K562 (cell line): Measurements from ENCODE around the gene VSIG10. TPM values are rescaled to one million over a fixed set of nuclear protein-coding genes. Genes with fewer than 3 reads are reported as not detected.

Experiments
- ATAC-seq: fragments of 200-7000 bp; cut with Tn5 transposase; 3 replicates; pipeline ENCODE4 v1.9.1; 2020; ENCODE audit warnings: moderate library complexity
- BruUV-seq: library from RNA; stranded (reverse); fragments of 400-500 nt; replicated peaks from 2 replicates; lab custom pipeline; 2021; lab: Mats Ljungman, UMichigan
- CTCF ChIA-PET: fragments of 300-600 bp; formaldehyde crosslinking; extraction: SDS; loops from one replicate; lab custom pipeline; 2021; ENCODE audit warnings: low intra/inter-chr PET ratio; lab: Yijun Ruan, JAX
- POLR2A ChIA-PET: fragments of 300-600, 350-650 bp; sonication (Branson Sonifier 250); formaldehyde crosslinking; extraction: SDS; loops from one replicate; lab custom pipeline; 2021; ENCODE audit warnings: antibody characterized with exemption, inconsistent platforms; lab: Yijun Ruan, JAX
- DNase-seq, 4 experiments: peaks; one replicate each; pipeline versions ENCODE4 v3.0.0 to v3.0.0-alpha.2; 2011 to 2018; ENCODE audit warnings: low spot score in 3 of 4, mixed read lengths in 3 of 4; ENCODE audit errors: extremely low read depth in 1 of 4
- FAIRE-seq: peaks from 2 replicates; lab custom pipeline; 2011; peaks lifted over from hg19 to GRCh38; lab: Jason Lieb, UNC
- H2AFZ ChIP-seq: 2 replicates; pipeline ENCODE4 v1.6.0; 2011; ENCODE audit warnings: low read depth, low read length, control low read depth, inconsistent platforms
- H3K27ac ChIP-seq: fragments of 200-600 bp; 3 replicates; pipeline ENCODE4 v1.8.0; 2011; ENCODE audit warnings: low read depth, mild to moderate bottlenecking, control low read depth, inconsistent platforms, low read length, moderate library complexity, mixed read lengths; ENCODE audit errors: extremely low read depth
- H3K27me3 ChIP-seq, 2 experiments: fragments of 300-600 bp in 1 of 2; 2 replicates in 1 of 2; 3 replicates in 1 of 2; pipeline versions ENCODE4 v1.6.0 to v1.8.0; 2011; ENCODE audit warnings: inconsistent platforms in 2 of 2, low read length in 2 of 2, mild to moderate bottlenecking in 1 of 2, mixed read lengths in 1 of 2, moderate library complexity in 1 of 2; ENCODE audit not compliant: control insufficient read depth in 2 of 2, insufficient read depth in 2 of 2
- H3K36me3 ChIP-seq: fragments of 300-600 bp; 3 replicates; pipeline ENCODE4 v1.8.0; 2011; ENCODE audit warnings: mild to moderate bottlenecking, low read length, inconsistent platforms; ENCODE audit not compliant: control insufficient read depth, insufficient read depth
- H3K4me1 ChIP-seq, 2 experiments: fragments of 200-600 bp in 1 of 2; replicated peaks in 1 of 2; 2 replicates in 1 of 2; 3 replicates in 1 of 2; pipeline versions ENCODE4 v1.5.1 to v1.8.0; 2011; ENCODE audit warnings: inconsistent platforms in 2 of 2, low read length in 2 of 2, mild to moderate bottlenecking in 1 of 2, mixed read lengths in 1 of 2, moderate library complexity in 1 of 2; ENCODE audit not compliant: control insufficient read depth in 2 of 2, insufficient read depth in 2 of 2
- H3K4me2 ChIP-seq: 2 replicates; pipeline ENCODE4 v1.6.1; 2011; ENCODE audit warnings: low read length, control low read depth, inconsistent platforms, mixed read lengths; ENCODE audit not compliant: insufficient read depth
- H3K4me3 ChIP-seq: fragments of 200-600 bp; sonication (generic), shearing (Covaris generic); 2 replicates; pipeline ENCODE4 v1.5.1; 2016; ENCODE audit warnings: control low read depth, inconsistent platforms
- H3K79me2 ChIP-seq: fragments of 200-600 bp; 3 replicates; pipeline ENCODE4 v1.8.0; 2011; ENCODE audit warnings: low read length, inconsistent platforms; ENCODE audit not compliant: control insufficient read depth, insufficient read depth
- H3K9ac ChIP-seq, 2 experiments: 2 replicates each; pipeline versions ENCODE4 v1.6.0 to v1.6.1; 2011; ENCODE audit warnings: low read depth in 2 of 2, low read length in 2 of 2, control low read depth in 1 of 2, inconsistent platforms in 1 of 2, mild to moderate bottlenecking in 1 of 2, mixed read lengths in 1 of 2; ENCODE audit not compliant: insufficient read depth in 1 of 2
- H3K9me1 ChIP-seq: one replicate; pipeline ENCODE4 v1.6.0; 2011; ENCODE audit warnings: inconsistent platforms, mild to moderate bottlenecking, low read length, moderate library complexity; ENCODE audit not compliant: control insufficient read depth, insufficient read depth
- H3K9me3 ChIP-seq: replicated peaks from 2 replicates; pipeline ENCODE4 v1.5.1; 2011; ENCODE audit warnings: low read depth, low read length, inconsistent platforms; ENCODE audit not compliant: control insufficient read depth, insufficient read depth
- H4K20me1 ChIP-seq: replicated peaks from 2 replicates; pipeline ENCODE4 v1.6.1; 2011; ENCODE audit warnings: low read length, inconsistent platforms, mixed read lengths; ENCODE audit not compliant: control insufficient read depth, insufficient read depth
- CEBPG ChIP-seq, 3 experiments: fragments of 200-800 bp in 1 of 3; sonication (Bioruptor generic) in 1 of 3; sonication (generic) in 1 of 3; formaldehyde crosslinking in 1 of 3; IDR thresholded peaks in 2 of 3; conservative IDR thresholded peaks in 1 of 3; 2 replicates each; pipeline versions ENCODE4 v1.6.1 to v1.8.0; 2016 to 2022; ENCODE audit warnings: missing compliant biosample characterization in 2 of 3, missing genetic modification characterization in 2 of 3, mild to moderate bottlenecking in 1 of 3, missing genetic modification reagents in 1 of 3
- CXXC5 ChIP-seq: fragments of 250-450 bp; sonication (Bioruptor Pico); IDR thresholded peaks from 2 replicates; pipeline ENCODE4 v1.8.0; 2022; ENCODE audit warnings: inconsistent platforms, mild to moderate bottlenecking, moderate library complexity
- JUND ChIP-seq, 2 experiments: IDR thresholded peaks; 2 replicates in 1 of 2; 3 replicates in 1 of 2; pipeline ENCODE4 v1.6.1; 2011; ENCODE audit warnings: borderline replicate concordance in 2 of 2, low read depth in 2 of 2, low read length in 2 of 2, improper control_type of control experiment in 1 of 2, missing biosample characterization in 1 of 2, missing genetic modification characterization in 1 of 2, missing genetic modification reagents in 1 of 2
- PTRF ChIP-seq: fragments of 450-650 bp; IDR thresholded peaks from 2 replicates; pipeline ENCODE4 v1.6.1; 2016; ENCODE audit warnings: mild to moderate bottlenecking, missing genetic modification characterization, missing compliant biosample characterization
- ZFP91 ChIP-seq: sonication (generic); formaldehyde crosslinking; IDR thresholded peaks from 2 replicates; pipeline ENCODE4 v1.8.0; 2022; ENCODE audit warnings: mild to moderate bottlenecking, missing genetic modification reagents
- WGBS: fragments of 100-300 bp; shearing (Covaris generic); methylation state at CpG from one replicate; pipeline ENCODE4 v1.1.6; 2016; ENCODE audit warnings: low coverage, mixed read lengths; ENCODE audit not compliant: insufficient coverage; ENCODE audit errors: missing lambda C conversion rate; 5-methylcytosine and 5-hydroxymethylcytosine counted together
- in situ Hi-C: fragments of 300-500 bp; cut with MboI; formaldehyde crosslinking; loops from 4 replicates; pipeline ENCODE4 v1.15.0; 2018; ENCODE audit warnings: inconsistent platforms, mixed read lengths
- intact Hi-C: fragments of 100-400 bp; cut with micrococcal nuclease; formaldehyde crosslinking; loops from 2 replicates; pipeline ENCODE4 v1.14.2; 2022
- polyA plus RNA-seq, 8 experiments: library from polyadenylated mRNA; depleted of rRNA in 4 of 8; stranded (reverse) in 5 of 8; unstranded in 3 of 8; fragments of >200 nt; fragmentation: Nextera tagmentation in 2 of 8; fragmentation: Illumina TruSeq in 1 of 8; extraction: Ambion mirVana in 2 of 8; extraction: Trizol in 1 of 8; gene quantifications; 2 replicates each; pipeline versions ENCODE4 v1.2.1 to v1.2.3, GENCODE V29; 2011 to 2014; ENCODE audit warnings: inconsistent platforms in 1 of 8, missing spikeins in 1 of 8
- small RNA-seq: library from RNA; depleted of rRNA; stranded (forward); fragments of <200 nt; gene quantifications from one replicate; pipeline ENCODE3, GENCODE V24; 2014
- total RNA-seq, 7 experiments: library from RNA; depleted of rRNA in 6 of 7; stranded (reverse); fragments of >200 nt in 6 of 7; fragmentation: Illumina TruSeq in 2 of 7; extraction: Trizol in 2 of 7; gene quantifications; 2 replicates each; pipeline versions ENCODE4 v1.2.1 to v1.2.3, GENCODE V29; 2011 to 2021; ENCODE audit warnings: low replicate concordance in 1 of 7
- TF ChIP-seq, protein P1 (sequence below), 2 experiments: fragments of 450-650 bp in 1 of 2; sonication (generic) in 1 of 2; formaldehyde crosslinking in 1 of 2; IDR thresholded peaks in 1 of 2; conservative IDR thresholded peaks in 1 of 2; 2 replicates each; pipeline versions ENCODE4 v1.6.1 to v1.8.1; 2016 to 2023; ENCODE audit warnings: mild to moderate bottlenecking in 2 of 2, moderate library complexity in 2 of 2, inconsistent platforms in 1 of 2, missing genetic modification reagents in 1 of 2

VSIG10 gene
- total and polyA plus RNA-seq, 9 of the 15 experiments (the other 6 are each of a cell fraction or from before 2014, with no cell fraction given): 4.1 to 8.8 (median 4.7) TPM

GRCh38 chr12:118015306-118015705, 88.5 kb downstream of the VSIG10 start:
- peaks cover 38% of the 10 kb centered on the region for H3K79me2 ChIP-seq
- TF ChIP-seq CXXC5 (CRISPR knock-in tag): peak; percentile 39; the same call in 1 of the 2 replicates
- TF ChIP-seq JUND (IDR thresholded peaks at IDR 0.05; ENCODE audit: borderline replicate concordance, low read depth, low read length): 0 out of 2 replicates have a peak, but pooled peaks have one; percentile 12
- TF ChIP-seq JUND (tag; IDR thresholded peaks at IDR 0.05; ENCODE audit: borderline replicate concordance, low read depth, low read length): no peak
- TF ChIP-seq CEBPG (CRISPR knock-in tag; IDR thresholded peaks at IDR 0.05): no peak
- TF ChIP-seq CEBPG (tag; conservative IDR thresholded peaks at IDR 0.05 in 1 of 2, IDR thresholded peaks at IDR 0.05 in 1 of 2): 0 out of 4 replicates have a peak, but pooled peaks of 1 of the 2 experiments have one; percentile 28
- TF ChIP-seq ZFP91: no peak
- TF ChIP-seq PTRF: no peak
- TF ChIP-seq, protein P1, sequence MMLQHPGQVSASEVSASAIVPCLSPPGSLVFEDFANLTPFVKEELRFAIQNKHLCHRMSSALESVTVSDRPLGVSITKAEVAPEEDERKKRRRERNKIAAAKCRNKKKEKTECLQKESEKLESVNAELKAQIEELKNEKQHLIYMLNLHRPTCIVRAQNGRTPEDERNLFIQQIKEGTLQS (IDR thresholded peaks at IDR 0.05): peak; percentile 46; the same call in 1 of the 2 replicates
- TF ChIP-seq, protein P1 (CRISPR knock-in tag; conservative IDR thresholded peaks at IDR 0.05): no peak
- TF ChIP-seq, all 486 proteins: peak for 4
- Histone ChIP-seq H4K20me1 (no peaks in the 10 kb centered on the region), H3K4me2 (no peak overlapping the region), H3K27me3 (no peaks in the 10 kb centered on the region), H3K9ac (no peak overlapping the region), H2AFZ (peak overlapping the region; percentile 83; the same call in 1 of the 2 replicates), H3K4me3 (no peak overlapping the region), H3K9me1 (no peaks in the 10 kb centered on the region), H3K36me3 (peaks cover 30% of the 10 kb centered on the region), H3K27ac (no peak overlapping the region), H3K4me1 (peaks cover 16 to 25% of the 10 kb centered on the region in 2 experiments), H3K9me3 (no peaks in the 10 kb centered on the region)
- BruUV-seq: no TSS peak
- WGBS: 82% methylated on average over 2 of the region's 2 CpGs
- intact Hi-C loops: no loop called here
- in situ Hi-C loops: no loop called here
- FAIRE-seq (no peak), ATAC-seq (no peak), DNase-seq (no peak)
- ChIA-PET POLR2A (no interaction called here), CTCF (no interaction called here)

Small RNA genes within 50 kb of the gene (small RNA-seq; reads per million reads assigned to genes)
- not detected for gene AC131159.1

Other genes starting within 250 kb of the VSIG10 start
- not detected in 2 replicates for gene KSR2, start 135.0 kb downstream of the VSIG10 start, total RNA-seq (2014; rRNA removed)
- gene KSR2, start 135.0 kb downstream of the VSIG10 start, total RNA-seq (2014; rRNA removed; fragmentation: Illumina TruSeq; extraction: Trizol): not detected in 2 replicates
- gene KSR2, start 135.0 kb downstream of the VSIG10 start, total RNA-seq (2015; rRNA removed; fragmentation: Illumina TruSeq; extraction: Trizol): not detected in 2 replicates
- not detected in 2 replicates for gene KSR2, start 135.0 kb downstream of the VSIG10 start, total RNA-seq (2021)
- gene KSR2, start 135.0 kb downstream of the VSIG10 start, polyA plus RNA-seq (2011; rRNA removed): not detected in 2 replicates
- gene KSR2, start 135.0 kb downstream of the VSIG10 start, polyA plus RNA-seq (2014; fragmentation: Illumina TruSeq; extraction: Trizol): not detected in 2 replicates
- not detected for gene KSR2, start 135.0 kb downstream of the VSIG10 start, polyA plus RNA-seq (2014; fragmentation: Nextera tagmentation; extraction: Ambion mirVana)
- gene KSR2, start 135.0 kb downstream of the VSIG10 start, polyA plus RNA-seq (2014; rRNA removed): not detected in 2 replicates
- gene RFC5, start 87.3 kb downstream of the VSIG10 start, total RNA-seq (2014; rRNA removed): 85.3 and 91.1 TPM in 2 replicates
- 92.6 and 92.7 TPM in 2 replicates for gene RFC5, start 87.3 kb downstream of the VSIG10 start, total RNA-seq (2014; rRNA removed; fragmentation: Illumina TruSeq; extraction: Trizol)
- 86.3 and 90.2 TPM in 2 replicates for gene RFC5, start 87.3 kb downstream of the VSIG10 start, total RNA-seq (2015; rRNA removed; fragmentation: Illumina TruSeq; extraction: Trizol)
- gene RFC5, start 87.3 kb downstream of the VSIG10 start, total RNA-seq (2021): 61.8 and 67.5 TPM in 2 replicates
- 80.3 and 110 TPM in 2 replicates for gene RFC5, start 87.3 kb downstream of the VSIG10 start, polyA plus RNA-seq (2011; rRNA removed)
- gene RFC5, start 87.3 kb downstream of the VSIG10 start, polyA plus RNA-seq (2014; fragmentation: Illumina TruSeq; extraction: Trizol): 105 and 107 TPM in 2 replicates
- 100 to 1,000 TPM; 180 to 189 TPM for gene RFC5, start 87.3 kb downstream of the VSIG10 start, polyA plus RNA-seq (2014; fragmentation: Nextera tagmentation; extraction: Ambion mirVana)
- 92.9 and 105 TPM in 2 replicates for gene RFC5, start 87.3 kb downstream of the VSIG10 start, polyA plus RNA-seq (2014; rRNA removed)
- gene WSB2, start 42.8 kb downstream of the VSIG10 start, total RNA-seq (2014; rRNA removed): 59.8 and 98.7 TPM in 2 replicates
- gene WSB2, start 42.8 kb downstream of the VSIG10 start, total RNA-seq (2014; rRNA removed; fragmentation: Illumina TruSeq; extraction: Trizol): 45.0 and 48.3 TPM in 2 replicates
- gene WSB2, start 42.8 kb downstream of the VSIG10 start, total RNA-seq (2015; rRNA removed; fragmentation: Illumina TruSeq; extraction: Trizol): 51.8 and 52.8 TPM in 2 replicates
- 62.8 and 66.9 TPM in 2 replicates for gene WSB2, start 42.8 kb downstream of the VSIG10 start, total RNA-seq (2021)
- 52.6 and 72.3 TPM in 2 replicates for gene WSB2, start 42.8 kb downstream of the VSIG10 start, polyA plus RNA-seq (2011; rRNA removed)
- gene WSB2, start 42.8 kb downstream of the VSIG10 start, polyA plus RNA-seq (2014; fragmentation: Illumina TruSeq; extraction: Trizol): 74.5 and 77.6 TPM in 2 replicates
- 10 to 100 TPM; 31.4 to 32.4 TPM for gene WSB2, start 42.8 kb downstream of the VSIG10 start, polyA plus RNA-seq (2014; fragmentation: Nextera tagmentation; extraction: Ambion mirVana)
- 36.3 and 37.7 TPM in 2 replicates for gene WSB2, start 42.8 kb downstream of the VSIG10 start, polyA plus RNA-seq (2014; rRNA removed)
- gene PEBP1, start 32.1 kb upstream of the VSIG10 start, total RNA-seq (2014; rRNA removed): 203 and 259 TPM in 2 replicates
- 141 and 146 TPM in 2 replicates for gene PEBP1, start 32.1 kb upstream of the VSIG10 start, total RNA-seq (2014; rRNA removed; fragmentation: Illumina TruSeq; extraction: Trizol)
- gene PEBP1, start 32.1 kb upstream of the VSIG10 start, total RNA-seq (2015; rRNA removed; fragmentation: Illumina TruSeq; extraction: Trizol): 194 and 202 TPM in 2 replicates
- 183 and 186 TPM in 2 replicates for gene PEBP1, start 32.1 kb upstream of the VSIG10 start, total RNA-seq (2021)
- gene PEBP1, start 32.1 kb upstream of the VSIG10 start, polyA plus RNA-seq (2011; rRNA removed): 112 and 145 TPM in 2 replicates
- 206 and 207 TPM in 2 replicates for gene PEBP1, start 32.1 kb upstream of the VSIG10 start, polyA plus RNA-seq (2014; fragmentation: Illumina TruSeq; extraction: Trizol)
- 100 to 1,000 TPM in 1 of 2 experiments, 10 to 100 TPM in 1; 77.3 to 113 TPM for gene PEBP1, start 32.1 kb upstream of the VSIG10 start, polyA plus RNA-seq (2014; fragmentation: Nextera tagmentation; extraction: Ambion mirVana)
- 153 and 160 TPM in 2 replicates for gene PEBP1, start 32.1 kb upstream of the VSIG10 start, polyA plus RNA-seq (2014; rRNA removed)